CD4-positive, alpha-beta T cell treated with Interleukin-4 for 1 hour (primary cell): Measurements from ENCODE around the gene APCDD1.

Source experiments
- DNase-seq, 2 donors: peaks; one replicate each; pipeline ENCODE4 v3.0.0-alpha.2; 2020 to 2022

APCDD1 gene

DNA sequence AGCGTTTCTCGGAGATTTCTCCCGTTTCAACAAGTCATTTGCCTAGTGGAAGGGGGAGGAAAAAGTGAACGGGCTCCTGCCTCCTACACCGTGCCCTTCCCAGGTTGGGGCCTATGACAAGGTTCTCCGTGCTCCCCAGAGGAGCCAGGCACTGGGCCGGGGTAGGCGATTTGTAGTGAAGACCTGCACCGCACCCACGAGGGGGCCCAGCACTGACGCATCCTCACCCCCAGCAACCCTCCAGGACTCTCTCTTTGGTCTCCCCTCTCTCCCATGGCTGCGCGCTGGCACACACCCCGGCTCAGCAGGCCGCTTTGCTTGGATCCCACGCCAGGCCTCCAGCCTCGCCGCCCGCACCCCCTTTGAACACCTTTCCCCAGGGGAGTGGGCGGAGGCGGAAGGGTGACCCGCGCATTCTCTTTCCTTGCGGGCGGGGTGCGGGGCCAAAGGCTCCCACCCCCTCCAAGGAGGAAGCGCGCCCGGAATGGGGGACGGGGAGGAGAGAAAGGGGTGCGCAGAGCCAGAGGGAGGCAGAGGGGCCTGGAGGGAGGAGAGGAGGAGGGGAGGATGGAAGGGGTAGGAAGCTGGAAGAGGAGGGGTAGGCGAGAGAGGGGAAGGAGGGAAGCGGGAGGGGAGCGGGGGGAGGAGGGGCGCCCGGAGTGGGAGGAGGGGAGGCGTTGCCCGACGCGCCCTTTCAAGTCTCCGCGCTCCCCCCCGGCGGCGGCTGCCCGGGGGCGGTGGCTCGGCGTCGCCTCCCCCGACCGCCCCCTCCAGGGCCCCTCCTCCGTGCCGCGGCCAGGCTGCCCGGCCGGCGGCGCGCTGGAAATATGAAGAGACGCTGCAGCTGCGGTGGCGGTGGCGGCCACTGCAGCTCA lies at the start of gene APCDD1:
APCDD1 (plus strand) TSS at position 830 of the 875 bp plus-strand sequence. CDS start 347 bp downstream, outside the sequence.
- DNase-seq, result no peak

DNA sequence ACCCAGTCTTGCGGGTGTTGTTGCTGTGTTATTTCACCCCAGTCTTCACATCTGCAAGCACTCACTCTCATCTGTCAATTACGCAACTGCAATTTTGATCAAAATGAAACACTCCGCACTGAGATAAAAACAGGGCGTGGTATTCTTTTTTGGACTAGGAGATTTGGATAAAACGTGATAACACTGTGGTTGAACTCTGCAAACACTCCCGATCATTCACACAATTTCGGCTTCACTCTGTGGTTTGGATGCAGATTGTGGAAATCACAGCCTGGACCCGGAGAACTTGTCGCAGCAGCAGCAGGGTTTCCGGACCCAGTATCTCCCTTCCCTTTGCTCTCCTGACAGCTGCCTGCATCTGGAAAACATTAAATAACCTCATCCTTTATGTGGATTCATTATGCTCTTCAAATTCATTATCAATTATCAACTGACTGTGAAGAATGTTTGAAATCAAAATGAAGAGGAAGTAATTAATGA lies 49.4 kb upstream of the APCDD1 start:
- DNase-seq, result no peak

DNA sequence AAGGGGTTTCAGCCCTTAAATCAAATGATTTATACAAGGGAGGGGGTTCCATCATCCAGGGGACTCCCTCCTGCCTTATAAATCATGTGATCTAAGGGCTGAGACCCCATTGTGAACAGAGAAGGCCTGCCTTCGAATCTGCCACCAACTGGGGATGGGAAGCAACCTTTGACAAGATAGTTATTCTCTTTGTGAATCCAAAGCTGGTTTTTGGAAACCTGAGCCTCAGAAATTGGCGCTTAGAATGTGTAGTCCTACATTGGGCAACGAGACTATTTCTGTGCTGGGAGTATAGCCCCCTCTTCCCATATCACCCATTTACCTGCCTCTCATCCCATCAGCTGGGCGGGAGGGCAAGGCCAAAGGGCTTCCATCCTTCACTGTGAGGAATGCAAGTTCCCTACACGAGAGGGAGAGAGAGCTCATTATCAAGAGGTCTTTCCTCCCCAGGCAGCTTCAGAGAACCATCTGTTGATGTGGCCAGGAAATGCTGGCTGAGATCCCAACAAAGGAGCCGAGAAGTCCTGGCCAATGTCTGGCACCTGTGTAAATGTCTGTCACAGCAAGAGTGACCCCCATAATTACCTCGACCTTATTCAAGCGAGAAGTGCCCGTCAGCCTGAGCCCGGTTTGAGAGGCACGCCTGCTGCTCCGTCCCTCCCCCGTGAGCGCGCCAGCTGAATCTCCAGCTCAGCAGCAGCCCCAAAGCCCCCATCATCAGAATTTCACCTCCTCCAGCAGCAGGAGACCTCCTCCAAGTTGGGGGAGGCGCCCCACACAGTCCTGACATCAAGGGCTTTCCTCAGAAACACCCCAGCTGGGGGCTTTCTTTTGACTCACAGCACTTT lies 48.4 kb upstream of the APCDD1 start:
- DNase-seq, result no peak

DNA sequence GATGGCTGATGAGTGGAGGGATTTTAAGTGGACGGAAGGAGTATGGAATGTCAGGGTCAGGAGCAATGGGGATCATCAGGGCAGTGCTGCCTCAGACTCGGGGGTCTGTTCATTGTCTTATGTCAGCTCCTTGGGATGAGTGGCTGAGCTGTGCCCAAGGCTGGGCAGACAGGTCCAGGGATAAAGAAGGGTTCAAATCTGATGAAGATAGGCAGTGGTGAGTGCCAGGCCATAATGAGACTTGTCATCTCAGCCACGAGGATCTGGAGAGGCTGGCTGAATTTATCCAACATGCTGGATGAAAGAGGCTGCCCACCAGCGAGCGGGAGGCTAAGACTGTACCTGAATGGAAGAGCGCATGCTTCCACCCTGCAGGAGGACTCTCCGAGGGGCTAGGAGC lies 46.3 kb upstream of the APCDD1 start:
- no peak for DNase-seq

DNA sequence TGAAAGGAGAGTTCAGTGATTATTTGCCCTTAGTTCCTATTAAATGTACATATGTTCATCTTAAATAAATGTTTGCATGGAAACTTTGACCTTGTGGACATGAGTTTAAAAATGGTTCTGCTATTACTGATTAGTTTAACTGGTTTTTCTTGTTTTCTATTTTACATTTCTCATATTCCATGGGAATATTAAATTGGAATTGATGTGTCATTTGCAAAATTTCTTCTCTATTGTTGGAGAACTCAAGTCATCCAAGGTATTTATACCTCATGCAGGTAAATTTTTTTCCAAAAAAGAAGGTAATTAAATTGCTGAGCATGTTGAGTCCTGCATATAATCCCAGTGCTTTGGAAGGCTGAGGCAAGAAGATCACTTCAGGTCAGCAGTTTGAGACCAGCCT lies 45.4 kb upstream of the APCDD1 start:
- no peak for DNase-seq

DNA sequence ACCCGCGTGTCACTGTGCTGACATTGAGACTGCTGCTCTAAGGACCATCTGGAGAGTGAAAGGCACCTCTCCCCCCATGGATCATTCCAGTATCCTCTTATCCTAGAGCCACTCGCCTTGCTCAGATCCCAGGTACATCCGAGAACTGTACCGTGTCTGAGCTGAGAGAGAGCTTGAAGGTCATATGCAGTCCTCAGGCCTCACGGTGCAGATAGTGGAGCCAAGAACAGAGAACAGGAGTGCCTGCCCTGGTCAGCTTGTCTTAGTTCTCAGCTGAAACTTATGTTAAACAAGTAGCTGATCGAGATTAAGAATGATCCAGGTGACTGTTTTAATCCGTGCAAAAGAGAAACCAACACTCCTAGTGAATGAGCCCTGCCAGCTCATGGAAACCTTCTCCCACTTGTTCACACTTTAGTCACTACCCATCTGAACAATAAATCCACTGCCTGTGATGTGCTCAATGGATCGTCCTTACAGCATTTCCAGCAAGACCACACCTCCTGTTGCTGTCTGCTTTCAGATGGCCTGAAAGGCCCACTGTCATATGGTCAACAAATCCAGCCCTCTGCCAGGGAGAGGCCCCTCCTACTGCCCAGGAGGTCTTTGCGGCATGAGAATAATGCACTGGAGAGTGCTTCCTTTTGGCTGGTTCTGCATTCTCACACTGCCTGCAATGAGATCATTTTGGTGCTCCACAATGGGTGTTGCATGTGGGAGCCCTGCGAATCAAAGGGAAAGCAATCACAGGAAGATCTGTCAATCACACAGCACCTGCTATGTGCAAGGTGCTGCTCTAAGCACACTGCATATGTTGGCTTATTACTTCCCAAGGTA lies 43.7 kb upstream of the APCDD1 start:
- no peak for DNase-seq

DNA sequence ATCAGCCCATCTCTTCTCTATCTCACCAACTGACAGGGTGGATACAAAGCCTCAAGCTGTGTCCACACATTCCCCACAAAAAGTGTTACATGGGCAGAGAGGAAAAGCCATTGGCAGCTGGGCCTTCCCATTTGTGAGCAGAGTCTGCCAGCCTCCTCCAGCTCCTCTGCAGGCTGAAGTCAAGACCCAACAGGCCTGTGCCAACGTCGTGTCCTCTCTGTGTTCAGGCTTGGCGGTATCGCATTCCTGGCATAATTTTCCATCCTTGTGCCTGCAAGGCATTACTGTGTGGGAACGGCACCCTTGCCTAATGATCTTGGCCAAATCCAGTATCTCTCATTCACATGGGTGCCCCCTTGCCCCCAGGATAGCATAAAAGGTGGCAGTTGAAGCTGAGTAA lies 41.5 kb upstream of the APCDD1 start:
- no peak for DNase-seq

DNA sequence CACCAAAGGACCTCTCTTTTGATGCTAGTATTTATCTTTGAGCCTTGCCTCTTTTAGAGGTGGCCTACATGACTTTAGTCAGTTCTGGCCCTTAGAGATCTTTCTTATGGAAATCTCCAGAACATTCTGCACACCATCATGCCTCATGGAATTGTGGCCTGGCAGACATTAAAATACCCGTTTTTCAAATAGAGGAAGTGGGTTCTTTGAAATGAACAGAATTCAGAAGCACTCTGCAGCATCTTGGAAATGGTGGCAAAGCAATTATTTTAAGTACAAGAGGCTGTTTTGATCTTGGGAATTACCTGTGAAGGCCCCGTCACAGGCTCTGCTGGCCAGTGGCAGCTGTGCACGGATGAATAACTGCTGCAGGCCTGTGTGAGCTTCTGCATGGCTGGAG lies 40.7 kb upstream of the APCDD1 start:
- DNase-seq, result no peak

DNA sequence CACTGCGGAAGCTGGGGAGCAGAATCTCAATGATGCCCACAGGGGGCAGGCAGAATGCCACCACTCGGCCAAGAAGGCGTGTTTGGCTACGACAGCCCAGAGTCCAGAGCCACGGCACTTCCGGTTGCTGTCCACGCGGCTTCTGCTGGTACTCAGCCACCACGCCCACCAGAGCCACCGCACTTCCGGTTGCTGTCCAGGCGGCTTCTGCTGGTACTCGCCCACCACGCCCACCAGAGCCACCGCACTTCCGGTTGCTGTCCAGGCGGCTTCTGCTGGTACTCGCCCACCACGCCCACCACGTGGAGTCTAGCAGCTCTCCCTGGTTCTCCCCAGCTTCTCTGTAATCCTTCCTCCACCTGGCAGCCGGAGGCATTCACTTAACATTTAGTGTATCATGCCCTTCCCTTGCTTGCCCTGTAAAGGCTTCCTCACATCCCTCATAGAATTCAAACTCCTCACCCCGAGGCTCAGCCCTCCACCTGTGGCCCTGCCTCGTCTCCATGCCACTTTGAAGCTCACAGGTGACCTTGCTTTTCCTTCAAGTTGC lies 40.1 kb upstream of the APCDD1 start:
- no peak for DNase-seq

DNA sequence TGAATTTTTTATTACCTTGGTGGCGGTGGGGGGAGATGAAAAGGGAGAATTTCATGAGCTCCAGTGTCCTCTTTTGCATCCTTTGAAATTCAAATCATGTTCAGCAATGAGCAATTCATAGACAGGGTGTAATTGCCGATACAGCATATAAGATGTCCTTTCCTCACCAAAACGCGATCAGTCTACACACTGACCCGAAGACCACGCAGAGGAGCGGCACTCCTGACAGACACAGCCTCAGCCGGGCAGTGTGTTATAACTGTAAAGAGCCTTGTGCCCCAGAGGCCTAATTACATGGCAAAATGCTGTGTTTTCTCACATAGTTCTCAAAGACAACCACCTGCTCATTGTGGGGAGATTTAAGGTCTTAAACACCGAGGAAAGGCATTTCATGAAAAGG lies 38.4 kb upstream of the APCDD1 start:
- DNase-seq, result no peak

DNA sequence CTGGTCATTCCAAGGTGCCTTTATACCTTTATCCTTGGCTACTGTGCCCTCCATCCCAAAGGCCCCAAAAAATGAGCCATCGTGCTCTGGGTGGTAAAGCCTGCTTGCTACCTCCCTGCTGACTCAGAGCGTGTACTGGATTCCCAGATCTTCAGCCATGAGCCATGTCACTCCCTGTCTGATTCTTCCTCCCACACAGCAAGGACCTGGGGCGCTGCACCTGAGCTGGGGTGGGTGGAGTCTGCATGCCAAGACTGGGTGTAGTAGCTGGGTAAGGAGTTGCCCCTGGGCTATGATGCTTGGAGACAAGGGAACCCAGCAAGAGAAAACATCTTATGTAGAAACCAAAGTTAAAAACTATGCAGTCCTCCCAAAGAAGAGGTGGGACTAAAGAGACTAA lies 37.2 kb upstream of the APCDD1 start:
- DNase-seq, result no peak

DNA sequence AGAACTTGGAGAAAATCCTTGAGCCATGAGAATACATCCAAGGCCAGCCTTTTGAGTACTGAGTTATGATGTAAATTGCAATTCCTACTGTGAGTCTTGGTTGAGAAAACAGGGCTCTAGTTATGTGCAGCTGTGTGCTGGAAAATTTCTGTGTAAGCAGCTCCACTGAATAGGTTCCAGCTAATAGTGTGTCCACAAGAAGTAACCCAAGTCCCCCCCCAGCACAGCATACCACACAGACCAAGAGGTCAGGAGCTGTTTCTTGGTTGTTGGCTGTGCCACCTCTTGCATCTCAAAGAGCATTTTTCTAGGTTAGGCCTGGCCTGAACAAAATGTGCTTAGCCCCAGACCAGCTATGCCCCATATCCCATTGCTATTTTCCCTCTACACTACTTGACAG lies 36.8 kb upstream of the APCDD1 start:
- DNase-seq, result no peak

DNA sequence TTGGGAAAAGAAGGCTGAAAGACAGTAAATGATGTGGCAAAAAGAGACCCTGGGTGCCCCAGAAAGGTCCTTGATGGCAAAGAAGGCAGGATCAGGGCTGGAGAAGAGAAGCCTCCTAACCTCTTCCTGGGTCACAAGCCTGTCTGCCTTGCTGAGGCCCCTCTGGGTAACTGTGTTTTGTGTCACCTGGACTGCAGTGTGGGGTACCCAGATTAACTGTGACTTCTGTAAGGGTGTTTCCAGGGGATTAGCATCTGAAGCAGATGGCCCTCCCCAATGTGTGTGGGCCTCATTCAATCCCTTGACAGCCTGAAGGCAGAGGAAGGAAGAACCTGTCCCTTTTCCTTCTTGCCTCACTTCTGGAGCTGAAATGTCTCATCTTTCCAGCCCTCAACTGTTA lies 35.6 kb upstream of the APCDD1 start:
- DNase-seq, result no peak

DNA sequence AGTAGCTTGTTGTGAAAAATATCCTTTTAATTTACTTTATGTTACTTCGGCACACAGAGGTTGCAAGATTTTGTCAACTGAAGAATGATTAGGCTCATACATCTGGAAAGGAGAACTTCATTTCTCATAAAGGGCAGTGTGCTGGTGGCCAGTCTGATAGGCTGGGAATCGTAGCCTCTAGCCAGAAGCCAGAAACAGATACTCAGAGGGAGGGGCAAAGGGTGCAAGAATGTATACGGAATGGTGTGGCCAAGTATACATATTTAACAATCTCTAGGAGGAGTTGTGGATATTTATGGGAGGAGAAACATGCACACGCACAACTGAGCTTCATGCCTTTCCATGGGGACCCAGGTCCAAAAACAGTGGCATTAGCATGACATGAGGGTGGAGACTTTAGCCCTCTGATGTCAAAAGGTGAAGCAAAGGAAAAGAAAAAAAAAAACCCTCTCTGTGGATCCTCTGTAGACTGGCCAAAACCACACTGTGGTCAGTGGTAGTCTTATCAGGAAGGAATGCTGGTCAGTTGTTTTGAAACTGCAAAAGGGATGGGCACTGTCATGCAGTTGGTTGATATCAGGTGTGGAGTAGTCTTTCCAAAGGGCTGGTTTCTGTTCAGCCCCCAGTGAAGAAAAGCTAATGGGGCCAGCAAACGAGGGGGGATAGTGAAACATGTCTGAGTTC lies 34.9 kb upstream of the APCDD1 start:
- no peak for DNase-seq

DNA sequence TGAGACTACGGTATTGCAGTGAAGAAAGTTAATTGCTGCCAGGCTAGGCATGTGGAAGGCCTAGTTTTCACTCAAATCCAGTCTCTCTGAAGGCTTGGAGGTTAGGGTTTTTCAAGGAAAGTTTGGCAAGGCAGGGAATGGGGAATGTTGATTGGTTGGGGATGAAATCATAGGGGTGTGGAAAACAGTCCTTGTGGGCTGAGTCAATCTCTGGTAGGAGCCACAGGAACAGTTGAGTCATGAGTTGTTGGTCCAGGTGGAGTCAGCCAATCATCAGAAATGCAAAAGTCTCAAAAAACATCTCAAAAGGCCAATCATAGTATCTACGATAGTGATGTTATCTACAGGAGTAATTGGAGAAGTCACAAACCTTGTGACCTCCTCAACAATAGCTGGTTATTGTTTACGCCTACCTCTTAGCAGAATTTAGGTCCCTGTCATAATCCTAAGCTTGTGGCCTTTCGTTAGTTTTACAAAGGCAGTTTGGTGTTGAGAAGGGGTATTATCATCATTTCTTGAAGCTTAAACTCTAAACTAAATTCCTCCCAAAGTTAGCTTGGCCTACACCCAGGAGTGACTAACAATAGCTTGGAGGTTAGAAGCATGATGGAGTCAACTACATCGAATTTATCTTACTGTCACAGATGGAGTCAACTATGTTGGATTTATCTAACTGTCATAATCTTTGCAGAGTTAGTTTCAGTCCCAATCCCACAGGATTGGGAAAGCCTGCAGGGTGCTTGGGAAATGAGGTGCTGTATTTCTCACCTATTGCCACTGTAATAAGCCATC lies 33.7 kb upstream of the APCDD1 start:
- DNase-seq, result no peak

DNA sequence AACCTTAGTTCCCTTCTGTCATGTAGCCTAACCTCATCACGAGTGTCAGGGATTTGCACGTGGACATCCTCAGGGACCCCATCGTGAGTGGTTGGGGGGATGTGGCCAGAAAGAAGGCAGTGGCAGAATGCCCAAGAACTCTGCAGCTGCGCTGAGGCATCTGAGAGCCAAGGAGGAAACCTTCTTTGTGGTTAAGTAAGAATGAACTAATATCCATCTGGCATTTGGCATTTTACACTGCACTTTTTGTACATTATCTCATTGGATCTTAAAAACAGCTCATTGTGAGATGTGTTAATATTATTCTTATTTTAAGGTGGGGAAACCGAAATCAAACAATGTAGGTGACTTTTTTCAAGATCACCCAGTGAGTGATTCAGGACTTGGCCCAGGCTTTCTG lies 32.6 kb upstream of the APCDD1 start:
- DNase-seq, result no peak

DNA sequence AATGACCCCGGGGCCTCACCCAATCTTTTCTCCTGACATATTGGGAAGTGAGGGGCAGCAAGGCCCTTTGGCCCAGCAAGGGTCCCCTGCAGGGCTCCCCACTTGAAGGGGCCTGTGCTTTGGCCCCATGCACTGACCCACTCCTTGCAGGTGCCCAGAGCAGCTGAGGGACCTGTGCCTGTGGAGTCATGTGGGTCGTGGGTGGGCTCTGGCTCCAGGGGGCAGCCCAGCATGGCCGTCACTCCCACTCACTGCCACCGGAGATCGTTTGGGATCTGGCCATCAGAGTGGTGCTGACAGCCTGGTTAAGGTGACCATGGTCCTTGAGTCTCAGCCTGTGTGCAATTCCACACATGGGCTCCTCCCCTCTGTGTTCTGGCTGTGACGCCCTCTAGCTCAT lies 31.7 kb upstream of the APCDD1 start:
- DNase-seq, result no peak

DNA sequence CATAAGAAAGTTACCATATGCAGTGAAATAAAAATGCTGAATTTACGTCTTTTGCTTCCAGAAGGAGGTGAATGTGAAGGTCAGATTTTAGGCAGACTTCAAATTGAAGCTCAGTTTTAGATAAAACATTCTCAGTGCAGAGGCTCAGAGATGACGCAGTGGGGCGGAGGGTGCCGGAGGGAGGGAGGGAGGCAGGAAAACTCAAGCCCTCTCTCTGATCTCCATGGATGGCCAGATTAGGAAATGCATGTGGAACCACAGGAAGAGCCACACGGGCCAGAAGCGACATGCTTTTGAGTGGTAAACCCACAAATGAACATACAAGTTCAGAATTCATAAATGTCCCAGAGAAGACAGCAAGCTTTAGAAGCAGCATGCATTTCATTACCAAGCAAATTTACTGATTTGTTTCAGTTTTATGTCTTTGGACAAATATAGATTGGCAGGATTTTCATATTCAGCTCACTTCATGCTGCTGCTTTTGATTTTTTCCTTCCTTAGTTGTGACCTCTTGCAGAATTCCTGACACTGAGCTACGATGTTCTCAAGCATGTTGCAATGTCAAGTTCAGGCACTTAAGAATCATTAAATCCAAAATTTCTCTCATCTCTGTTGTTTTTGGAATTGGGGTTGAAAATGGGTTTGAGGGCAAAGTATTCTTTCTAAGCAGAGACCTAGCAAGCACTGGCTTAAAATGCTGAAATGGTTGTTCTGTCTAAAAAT lies 29.7 kb upstream of the APCDD1 start:
- no peak for DNase-seq

DNA sequence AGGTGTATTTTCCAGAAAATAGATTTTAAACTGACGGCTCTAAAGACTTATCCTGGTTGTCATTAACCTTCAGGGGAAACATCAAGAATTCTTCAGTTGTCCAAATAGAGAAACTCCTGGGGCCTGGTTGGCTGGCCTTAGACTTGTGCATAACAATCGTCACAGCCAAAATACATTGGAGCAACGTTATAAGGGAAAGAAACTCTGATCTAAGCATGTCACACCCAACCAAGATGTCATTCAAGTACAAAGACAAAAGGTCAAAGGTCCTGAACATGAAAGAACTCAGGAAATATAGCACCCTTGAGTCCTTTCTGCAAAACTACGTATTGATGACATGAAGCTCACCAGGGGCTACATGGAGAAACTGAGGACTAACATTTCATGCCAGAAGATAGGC lies 23.8 kb upstream of the APCDD1 start:
- DNase-seq, result no peak

DNA sequence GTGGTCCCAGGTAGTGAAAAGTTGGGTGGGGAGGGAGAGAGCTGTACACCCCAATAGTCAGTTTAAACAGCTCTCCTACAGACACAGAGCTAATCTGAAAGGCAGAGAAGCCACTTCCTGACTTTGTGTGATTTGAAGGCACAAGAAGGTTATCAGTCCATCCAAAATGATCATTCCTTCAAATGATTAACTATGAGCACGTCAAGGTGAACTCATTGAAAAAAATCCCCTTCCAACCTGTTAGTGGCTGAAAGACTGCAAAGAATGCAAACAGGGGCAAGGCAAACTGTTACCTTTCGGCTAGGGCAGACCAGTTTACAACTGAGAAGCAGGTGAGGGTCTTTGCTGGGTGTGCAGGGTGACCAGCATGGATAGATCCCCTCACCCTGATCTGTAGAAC lies 22.8 kb upstream of the APCDD1 start:
- DNase-seq, result no peak

DNA sequence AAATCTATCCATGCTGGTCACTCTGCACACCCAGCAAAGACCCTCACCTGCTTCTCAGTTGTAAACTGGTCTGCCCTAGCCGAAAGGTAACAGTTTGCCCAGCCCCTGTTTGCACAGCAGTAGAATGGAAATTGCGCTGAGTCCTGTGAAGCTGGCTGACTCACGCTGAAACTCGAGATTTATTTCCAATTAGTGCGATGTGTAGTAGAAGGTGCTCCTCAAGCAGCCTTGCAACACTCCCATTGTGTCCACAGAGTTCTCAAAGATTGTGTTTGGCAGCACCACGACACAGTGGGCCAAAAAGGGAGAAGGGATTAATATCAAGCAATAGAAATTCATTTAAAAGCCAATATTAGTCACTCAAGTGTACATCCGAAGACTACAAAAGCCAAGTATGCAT lies 21.7 kb upstream of the APCDD1 start:
- no peak for DNase-seq
